Neural progenitor cell (in vitro differentiated cells): ENCODE measurements around the gene RBPMS2. TPM values are rescaled to one million over a fixed set of nuclear protein-coding genes. Genes with fewer than 3 reads are reported as not detected.

Source experiments
- DNase-seq: peaks from one replicate; pipeline ENCODE4 v3.0.0-alpha.2; 2016; ENCODE audit warnings: low spot score
- H2AFZ ChIP-seq: fragments of 200-600 bp; sonication (generic); replicated peaks from 2 replicates; pipeline ENCODE4 v1.6.1; 2016; ENCODE audit warnings: antibody characterized with exemption
- H3F3A ChIP-seq: fragments of 200-600 bp; sonication (generic); 2 replicates; pipeline ENCODE4 v1.6.1; 2016; ENCODE audit warnings: antibody characterized with exemption, low read depth
- H3K27ac ChIP-seq: fragments of 200-600 bp; sonication (generic); 2 replicates; pipeline ENCODE4 v1.5.1; 2016; ENCODE audit warnings: mild to moderate bottlenecking
- H3K27me3 ChIP-seq: fragments of 200-600 bp; sonication (generic); 2 replicates; pipeline ENCODE4 v1.6.1; 2016; ENCODE audit warnings: mild to moderate bottlenecking, moderate library complexity
- H3K36me3 ChIP-seq: fragments of 200-600 bp; sonication (generic); 2 replicates; pipeline ENCODE4 v1.5.1; 2016
- H3K4me1 ChIP-seq: fragments of 200-600 bp; sonication (generic); 2 replicates; pipeline ENCODE4 v1.6.1; 2016; ENCODE audit warnings: mixed run types
- H3K4me2 ChIP-seq: fragments of 200-600 bp; sonication (generic); 2 replicates; pipeline ENCODE4 v1.6.1; 2016
- H3K4me3 ChIP-seq: fragments of 200-600 bp; sonication (generic); 2 replicates; pipeline ENCODE4 v1.5.1; 2016
- H3K79me2 ChIP-seq: fragments of 200-600 bp; sonication (generic); 2 replicates; pipeline ENCODE4 v1.6.1; 2016; ENCODE audit warnings: low read depth
- H3K9ac ChIP-seq: fragments of 200-600 bp; sonication (generic); 2 replicates; pipeline ENCODE4 v1.6.1; 2016
- H3K9me3 ChIP-seq: fragments of 200-600 bp; sonication (generic); 2 replicates; pipeline ENCODE4 v1.5.1; 2016; ENCODE audit warnings: low read depth
- H4K20me1 ChIP-seq: fragments of 200-600 bp; sonication (generic); 2 replicates; pipeline ENCODE4 v1.6.1; 2016; ENCODE audit warnings: low read depth
- H3K27ac Mint-ChIP-seq: 3 replicates; pipeline ENCODE4 v1.8.0; 2021; ENCODE audit warnings: mixed read lengths
- H3K27me3 Mint-ChIP-seq: 2 replicates; pipeline ENCODE4 v1.8.0; 2022; ENCODE audit warnings: low read depth, mild to moderate bottlenecking, inconsistent platforms, moderate library complexity, mixed read lengths; ENCODE audit not compliant: insufficient read depth
- H3K36me3 Mint-ChIP-seq: 3 replicates; pipeline ENCODE4 v1.8.0; 2021; ENCODE audit warnings: mixed read lengths
- H3K4me1 Mint-ChIP-seq: 3 replicates; pipeline ENCODE4 v1.8.0; 2021; ENCODE audit warnings: mixed read lengths
- H3K4me3 Mint-ChIP-seq: 3 replicates; pipeline ENCODE4 v1.8.0; 2021; ENCODE audit warnings: mild to moderate bottlenecking, moderate library complexity, mixed read lengths
- H3K9me3 Mint-ChIP-seq: 3 replicates; pipeline ENCODE4 v1.8.0; 2020; ENCODE audit warnings: mixed read lengths
- EZH2 ChIP-seq: fragments of 200-600 bp; sonication (generic); IDR thresholded peaks from 2 replicates; pipeline ENCODE4 v1.6.1; 2017; ENCODE audit warnings: antibody characterized with exemption, mild to moderate bottlenecking, moderate library complexity
- EZH2phosphoT487 ChIP-seq: fragments of 200-600 bp; sonication (generic); IDR thresholded peaks from 2 replicates; pipeline ENCODE4 v1.6.1; 2017; ENCODE audit warnings: antibody characterized with exemption
- total RNA-seq: library from RNA; depleted of rRNA; stranded (reverse); fragments of >200 nt; gene quantifications from 2 replicates; pipeline ENCODE4 v1.2.3, GENCODE V29; 2015; ENCODE audit warnings: low replicate concordance
- TF ChIP-seq, protein P1 (sequence below): fragments of 200-600 bp; sonication (generic); IDR thresholded peaks from 2 replicates; pipeline ENCODE4 v1.5.1; 2017; ENCODE audit warnings: antibody characterized with exemption, mild to moderate bottlenecking

RBPMS2 gene
- total RNA-seq, 1 donor from 2014 or later: 0.15 TPM

DNA sequence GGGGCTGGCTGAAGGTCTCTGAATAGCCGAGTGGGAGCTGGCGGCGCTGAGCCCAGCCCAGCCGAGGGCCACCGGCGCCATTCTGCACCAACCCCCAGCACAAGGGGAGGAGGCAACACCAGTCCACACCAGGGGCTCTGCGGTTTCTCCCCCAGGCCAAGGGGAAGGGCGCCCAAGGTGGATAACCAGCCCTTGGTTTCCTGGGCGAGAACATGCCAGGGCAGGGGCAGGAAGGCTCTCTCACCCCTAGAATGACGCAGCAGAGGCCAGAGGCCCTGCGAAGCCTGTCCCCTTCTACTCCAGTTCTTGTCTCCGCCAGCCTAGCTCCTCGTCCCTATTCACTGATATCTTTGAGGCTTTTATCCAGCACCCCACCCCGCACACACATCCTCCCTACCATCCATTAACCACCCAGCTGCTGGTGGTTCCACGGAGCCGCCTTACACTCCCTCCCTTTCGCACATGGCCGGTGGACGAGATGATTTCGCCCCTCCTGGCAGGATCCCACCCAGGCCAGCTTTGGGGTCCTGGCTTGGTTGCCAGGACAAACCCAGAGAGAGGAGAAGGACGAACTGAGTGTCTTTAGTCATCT, 1.3 kb downstream of the RBPMS2 start:
- Histone ChIP-seq H3F3A (peaks cover 28% of the 10 kb centered on the region), H3K27me3 (peaks cover 55% of the 10 kb centered on the region), H3K27ac (no peak overlapping the region), H3K9me3 (no peaks in the 10 kb centered on the region), H3K36me3 (no peaks in the 10 kb centered on the region), H2AFZ (peak overlapping the region; percentile 46), H3K4me2 (peak overlapping the region; percentile 82), H3K4me1 (peaks cover 14% of the 10 kb centered on the region), H3K9ac (no peak overlapping the region), H3K4me3 (peak overlapping the region; percentile 84), H3K79me2 (peaks cover 32% of the 10 kb centered on the region), H4K20me1 (no peaks in the 10 kb centered on the region)
- Mint-ChIP-seq H3K36me3 (no peaks in the 10 kb centered on the region), H3K27me3 (peaks cover 12% of the 10 kb centered on the region), H3K27ac (peak overlapping the region; percentile 23), H3K4me3 (peak overlapping the region; percentile 90), H3K9me3 (no peaks in the 10 kb centered on the region), H3K4me1 (peaks cover 29% of the 10 kb centered on the region)
- TF ChIP-seq, protein P1, sequence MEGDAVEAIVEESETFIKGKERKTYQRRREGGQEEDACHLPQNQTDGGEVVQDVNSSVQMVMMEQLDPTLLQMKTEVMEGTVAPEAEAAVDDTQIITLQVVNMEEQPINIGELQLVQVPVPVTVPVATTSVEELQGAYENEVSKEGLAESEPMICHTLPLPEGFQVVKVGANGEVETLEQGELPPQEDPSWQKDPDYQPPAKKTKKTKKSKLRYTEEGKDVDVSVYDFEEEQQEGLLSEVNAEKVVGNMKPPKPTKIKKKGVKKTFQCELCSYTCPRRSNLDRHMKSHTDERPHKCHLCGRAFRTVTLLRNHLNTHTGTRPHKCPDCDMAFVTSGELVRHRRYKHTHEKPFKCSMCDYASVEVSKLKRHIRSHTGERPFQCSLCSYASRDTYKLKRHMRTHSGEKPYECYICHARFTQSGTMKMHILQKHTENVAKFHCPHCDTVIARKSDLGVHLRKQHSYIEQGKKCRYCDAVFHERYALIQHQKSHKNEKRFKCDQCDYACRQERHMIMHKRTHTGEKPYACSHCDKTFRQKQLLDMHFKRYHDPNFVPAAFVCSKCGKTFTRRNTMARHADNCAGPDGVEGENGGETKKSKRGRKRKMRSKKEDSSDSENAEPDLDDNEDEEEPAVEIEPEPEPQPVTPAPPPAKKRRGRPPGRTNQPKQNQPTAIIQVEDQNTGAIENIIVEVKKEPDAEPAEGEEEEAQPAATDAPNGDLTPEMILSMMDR: no peak
- TF ChIP-seq EZH2 (peak; percentile 15), EZH2phosphoT487 (peak; percentile 21)
- no peak for DNase-seq

DNA sequence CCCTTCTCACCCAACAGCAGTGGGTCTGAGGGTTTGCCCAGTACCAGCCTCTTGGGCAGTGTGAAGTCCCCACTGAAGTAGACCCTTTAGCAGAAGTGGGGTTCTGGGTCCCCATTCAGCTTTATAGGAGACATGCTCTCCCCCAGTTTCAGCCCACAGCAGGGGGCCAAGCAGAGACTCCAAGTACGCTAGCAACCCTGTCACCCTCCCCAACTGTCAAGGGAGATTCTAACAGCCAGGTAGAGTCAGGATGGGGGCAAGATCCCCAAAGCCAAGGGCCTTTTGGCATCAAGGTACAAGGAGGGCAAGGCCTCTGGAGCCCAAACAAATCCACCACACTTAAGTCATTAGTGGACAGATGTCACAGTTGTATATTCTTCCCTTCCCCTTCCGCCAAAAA, 1.8 kb downstream of the RBPMS2 start:
- TF ChIP-seq, protein P1: no peak
- TF ChIP-seq EZH2phosphoT487: no peak
- TF ChIP-seq EZH2: no peak
- no peak for DNase-seq
- Histone ChIP-seq H2AFZ (no peak overlapping the region), H3F3A (peaks cover 28% of the 10 kb centered on the region), H3K27me3 (peaks cover 53% of the 10 kb centered on the region), H3K4me2 (peak overlapping the region; percentile 82), H3K79me2 (peaks cover 34% of the 10 kb centered on the region), H3K9me3 (no peaks in the 10 kb centered on the region), H3K36me3 (no peaks in the 10 kb centered on the region), H3K9ac (no peak overlapping the region), H4K20me1 (no peaks in the 10 kb centered on the region), H3K4me1 (peaks cover 14% of the 10 kb centered on the region), H3K27ac (no peak overlapping the region), H3K4me3 (no peak overlapping the region)
- Mint-ChIP-seq H3K9me3 (no peaks in the 10 kb centered on the region), H3K4me3 (peak overlapping the region; percentile 90), H3K4me1 (peaks cover 27% of the 10 kb centered on the region), H3K27ac (no peak overlapping the region), H3K36me3 (no peaks in the 10 kb centered on the region), H3K27me3 (peaks cover 12% of the 10 kb centered on the region)

DNA sequence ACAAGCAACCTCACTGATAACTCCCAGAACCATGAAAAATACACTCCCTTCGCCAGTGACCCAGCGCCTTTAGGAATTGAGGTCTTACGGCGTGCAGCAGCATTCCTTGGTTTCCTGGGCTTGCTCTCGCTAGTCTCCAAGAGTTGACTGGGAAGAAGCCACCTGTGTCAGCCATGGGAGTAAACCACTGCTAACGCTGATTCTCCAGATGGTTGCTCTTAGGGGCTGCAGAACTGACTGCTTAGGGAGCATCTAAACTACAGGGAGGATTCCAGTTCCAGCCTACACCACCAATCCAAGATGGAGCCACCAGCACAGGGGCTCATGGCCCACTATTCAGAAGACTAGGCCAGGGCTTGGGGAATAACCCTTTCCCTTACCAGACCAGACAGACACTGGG, 2.4 kb downstream of the RBPMS2 start:
- no peak overlapping the region for H3K27ac Mint-ChIP-seq
- peaks cover 46% of the 10 kb centered on the region for H3K27me3 ChIP-seq
- peak overlapping the region; percentile 90 for H3K4me3 Mint-ChIP-seq
- no peaks in the 10 kb centered on the region for H4K20me1 ChIP-seq
- TF ChIP-seq EZH2: no peak
- TF ChIP-seq EZH2phosphoT487: no peak
- peaks cover 41% of the 10 kb centered on the region for H3K79me2 ChIP-seq
- H3F3A ChIP-seq: peaks cover 28% of the 10 kb centered on the region
- peaks cover 14% of the 10 kb centered on the region for H3K4me1 ChIP-seq
- H3K36me3 Mint-ChIP-seq: no peaks in the 10 kb centered on the region
- no peak overlapping the region for H3K9ac ChIP-seq
- H3K27me3 Mint-ChIP-seq: peaks cover 10% of the 10 kb centered on the region
- no peak overlapping the region for H3K27ac ChIP-seq
- H3K36me3 ChIP-seq: no peaks in the 10 kb centered on the region
- no peaks in the 10 kb centered on the region for H3K9me3 ChIP-seq
- H3K9me3 Mint-ChIP-seq: no peaks in the 10 kb centered on the region
- no peak overlapping the region for H3K4me2 ChIP-seq
- no peak for DNase-seq
- no peak overlapping the region for H3K4me3 ChIP-seq
- peaks cover 29% of the 10 kb centered on the region for H3K4me1 Mint-ChIP-seq
- H2AFZ ChIP-seq: no peak overlapping the region

DNA sequence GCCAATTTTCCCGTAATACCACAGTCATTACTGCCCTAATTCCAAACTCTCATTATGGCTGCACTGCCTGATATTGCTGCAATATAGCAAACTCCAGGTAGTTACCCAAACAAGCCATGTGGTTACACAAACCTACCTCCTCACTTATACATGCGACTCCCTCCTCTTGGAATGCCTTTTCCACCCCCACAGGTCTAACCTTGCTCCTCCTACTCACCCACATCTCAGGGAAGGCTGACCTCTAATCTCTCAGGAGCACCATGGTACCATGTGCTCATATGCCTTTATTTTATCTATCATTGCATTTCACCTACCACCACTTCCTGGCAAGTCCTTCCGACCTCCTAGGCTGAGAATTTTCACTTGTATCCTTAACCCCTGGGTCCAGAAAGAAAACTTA, 2.9 kb downstream of the RBPMS2 start:
- Mint-ChIP-seq H3K27ac (no peak overlapping the region), H3K4me1 (peaks cover 32% of the 10 kb centered on the region), H3K4me3 (no peak overlapping the region), H3K36me3 (no peaks in the 10 kb centered on the region), H3K27me3 (peaks cover 10% of the 10 kb centered on the region), H3K9me3 (no peaks in the 10 kb centered on the region)
- Histone ChIP-seq H3K36me3 (no peaks in the 10 kb centered on the region), H3F3A (peaks cover 25% of the 10 kb centered on the region), H3K79me2 (peaks cover 45% of the 10 kb centered on the region), H3K9me3 (no peaks in the 10 kb centered on the region), H4K20me1 (no peaks in the 10 kb centered on the region), H3K9ac (no peak overlapping the region), H3K4me2 (no peak overlapping the region), H3K4me3 (no peak overlapping the region), H2AFZ (no peak overlapping the region), H3K4me1 (peaks cover 14% of the 10 kb centered on the region), H3K27me3 (peaks cover 42% of the 10 kb centered on the region), H3K27ac (no peak overlapping the region)
- no peak for DNase-seq
- TF ChIP-seq EZH2: no peak
- no peak for TF ChIP-seq EZH2phosphoT487
- TF ChIP-seq, protein P1: no peak
